Neuronal stem cell (in vitro differentiated cells): Measurements from ENCODE around the gene CCR6.

ENCODE experiments used
- DNase-seq: peaks from one replicate; pipeline ENCODE4 v3.0.0-alpha.2; 2013; ENCODE audit warnings: low spot score
- H2AFZ ChIP-seq: one replicate; pipeline ENCODE4 v1.6.1; 2013; ENCODE audit warnings: mild to moderate bottlenecking, low read length, inconsistent platforms
- H2AK5ac ChIP-seq: 2 replicates; pipeline ENCODE4 v1.6.1; 2013; ENCODE audit warnings: low read depth, mild to moderate bottlenecking, inconsistent platforms, low read length, moderate library complexity, mixed read lengths
- H2BK120ac ChIP-seq: 2 replicates; pipeline ENCODE4 v1.6.1; 2013; ENCODE audit warnings: low read depth, mild to moderate bottlenecking, inconsistent platforms, low read length, moderate library complexity, mixed read lengths
- H2BK12ac ChIP-seq: one replicate; pipeline ENCODE4 v1.6.1; 2013; ENCODE audit warnings: low read length, inconsistent platforms
- H2BK15ac ChIP-seq: 2 replicates; pipeline ENCODE4 v1.6.1; 2013; ENCODE audit warnings: mild to moderate bottlenecking, low read length, inconsistent platforms, mixed read lengths
- H2BK5ac ChIP-seq: one replicate; pipeline ENCODE4 v1.6.1; 2013; ENCODE audit warnings: inconsistent platforms, mild to moderate bottlenecking, low read length, moderate library complexity
- H3K14ac ChIP-seq: one replicate; pipeline ENCODE4 v1.6.1; 2013; ENCODE audit warnings: low read length, inconsistent platforms
- H3K18ac ChIP-seq: 2 replicates; pipeline ENCODE4 v1.6.1; 2013; ENCODE audit warnings: low read length, inconsistent platforms
- H3K23ac ChIP-seq: 2 replicates; pipeline ENCODE4 v1.6.1; 2013; ENCODE audit warnings: low read depth, mild to moderate bottlenecking, mixed read lengths, low read length, inconsistent platforms; ENCODE audit not compliant: poor library complexity
- H3K27ac ChIP-seq: replicated peaks from 3 replicates; pipeline ENCODE4 v1.5.1; 2013; ENCODE audit warnings: low read length, inconsistent platforms
- H3K27me3 ChIP-seq, 3 experiments: 2 replicates each; pipeline ENCODE4 v1.6.1; 2013; ENCODE audit warnings: low read length in 3 of 3, mild to moderate bottlenecking in 2 of 3, inconsistent platforms in 1 of 3, low read depth in 1 of 3, mixed read lengths in 1 of 3, moderate library complexity in 1 of 3; ENCODE audit not compliant: control insufficient read depth in 3 of 3, insufficient read depth in 3 of 3
- H3K36me3 ChIP-seq, 2 donors: replicated peaks in 1 of 2; 2 replicates each; pipeline ENCODE4 v1.6.1; 2013; ENCODE audit warnings: low read length in 2 of 2; ENCODE audit not compliant: control insufficient read depth in 2 of 2, insufficient read depth in 2 of 2
- H3K4ac ChIP-seq: 2 replicates; pipeline ENCODE4 v1.6.1; 2013; ENCODE audit warnings: inconsistent platforms, mild to moderate bottlenecking, low read length, moderate library complexity
- H3K4me1 ChIP-seq, 2 donors: 1 replicate in 1 of 2; 2 replicates in 1 of 2; pipeline ENCODE4 v1.6.1; 2013; ENCODE audit warnings: low read length in 2 of 2, low read depth in 1 of 2; ENCODE audit not compliant: control insufficient read depth in 2 of 2, insufficient read depth in 1 of 2
- H3K4me2 ChIP-seq: one replicate; pipeline ENCODE4 v1.6.1; 2013; ENCODE audit warnings: mild to moderate bottlenecking, low read length, inconsistent platforms; ENCODE audit not compliant: insufficient read depth, poor library complexity, severe bottlenecking
- H3K4me3 ChIP-seq, 2 donors: 2 replicates each; pipeline ENCODE4 v1.5.1; 2013; ENCODE audit warnings: low read length in 2 of 2, mild to moderate bottlenecking in 2 of 2, inconsistent platforms in 1 of 2, moderate library complexity in 1 of 2
- H3K79me1 ChIP-seq: one replicate; pipeline ENCODE4 v1.6.1; 2013; ENCODE audit warnings: low read depth, mild to moderate bottlenecking, inconsistent platforms, low read length, moderate library complexity
- H3K9ac ChIP-seq: one replicate; pipeline ENCODE4 v1.6.1; 2013; ENCODE audit warnings: mild to moderate bottlenecking, low read depth, low read length, inconsistent platforms; ENCODE audit not compliant: poor library complexity
- H3K9me3 ChIP-seq, 2 donors: replicated peaks in 1 of 2; 2 replicates each; pipeline versions ENCODE3 to v1.6.1; 2013; ENCODE audit warnings: low read length in 2 of 2, mild to moderate bottlenecking in 2 of 2, inconsistent platforms in 1 of 2, low read depth in 1 of 2, mixed read lengths in 1 of 2, moderate library complexity in 1 of 2; ENCODE audit not compliant: control insufficient read depth in 2 of 2, insufficient read depth in 1 of 2
- H4K8ac ChIP-seq: one replicate; pipeline ENCODE4 v1.6.1; 2013; ENCODE audit warnings: low read depth, mild to moderate bottlenecking, inconsistent platforms, low read length, moderate library complexity
- H4K91ac ChIP-seq: one replicate; pipeline ENCODE4 v1.6.1; 2013; ENCODE audit warnings: low read length, low read depth, mild to moderate bottlenecking, inconsistent platforms; ENCODE audit not compliant: poor library complexity
- WGBS, 2 donors: extraction: QIAGEN DNeasy Blood & Tissue Kit; methylation state at CpG; one replicate each; pipeline ENCODE4 v1.1.7; 2013; ENCODE audit warnings: missing lambda C conversion rate in 2 of 2, mixed read lengths in 1 of 2; ENCODE audit not compliant: insufficient read length in 2 of 2, insufficient replicate concordance in 1 of 2; ENCODE audit errors: extremely low coverage in 2 of 2; 5-methylcytosine and 5-hydroxymethylcytosine counted together

The CCR6 gene

GRCh38 chr6:167095888-167096287, 27.0 kb upstream of the CCR6 start:
- H3K79me1 ChIP-seq = no peaks in the 10 kb centered on the region
- peaks cover 10 to 15% of the 10 kb centered on the region in 2 donors for H3K4me1 ChIP-seq
- H4K91ac ChIP-seq = no peak overlapping the region
- peak overlapping the region; percentile 54 for H2AK5ac ChIP-seq
- no peak overlapping the region for H2AFZ ChIP-seq
- peak overlapping the region; percentile 58 for H2BK12ac ChIP-seq
- no peak overlapping the region for H3K27ac ChIP-seq
- no peak overlapping the region for H2BK5ac ChIP-seq
- no peak overlapping the region for H3K23ac ChIP-seq
- no peaks in the 10 kb centered on the region for H3K27me3 ChIP-seq
- H3K36me3 ChIP-seq = no peaks in the 10 kb centered on the region
- no peak overlapping the region for H4K8ac ChIP-seq
- no peak overlapping the region for H3K9ac ChIP-seq
- peaks cover 3 to 9% of the 10 kb centered on the region in 2 donors for H3K9me3 ChIP-seq
- peak overlapping the region; percentile 39 for H3K18ac ChIP-seq
- no peak overlapping the region for H2BK15ac ChIP-seq
- no peak overlapping the region for H2BK120ac ChIP-seq
- H3K4me3 ChIP-seq = peak overlapping the region in 1 of 2 donors; percentile 9
- DNase-seq = no peak
- no peak overlapping the region for H3K4me2 ChIP-seq
- WGBS, 2 donors = no CpG with 5 or more reads among the region's 2 CpGs
- no peak overlapping the region for H3K4ac ChIP-seq
- no peak overlapping the region for H3K14ac ChIP-seq

- Histone ChIP-seq H3K4me2 (no peak overlapping the region), H3K79me1 (no peaks in the 10 kb centered on the region), H3K36me3 (no peaks in the 10 kb centered on the region), H2BK120ac (no peak overlapping the region), H3K9me3 (peaks cover 3 to 9% of the 10 kb centered on the region in 2 donors), H3K9ac (no peak overlapping the region), H3K18ac (no peak overlapping the region), H4K8ac (no peak overlapping the region), H2BK12ac (no peak overlapping the region), H3K4me3 (no peak overlapping the region), H3K23ac (no peak overlapping the region), H3K4ac (no peak overlapping the region), H3K14ac (no peak overlapping the region), H2BK15ac (no peak overlapping the region), H2AK5ac (no peak overlapping the region), H3K4me1 (peaks cover 10 to 13% of the 10 kb centered on the region in 2 donors), H2AFZ (no peak overlapping the region), H3K27me3 (no peaks in the 10 kb centered on the region), H2BK5ac (no peak overlapping the region), H4K91ac (no peak overlapping the region), H3K27ac (no peak overlapping the region)
- no CpG with 5 or more reads among the region's 7 CpGs for WGBS, 2 donors
- DNase-seq = no peak
These were observed 25.9 kb upstream of the CCR6 start for GRCh38 chr6:167096991-167097390.

GRCh38 chr6:167097770-167098169, 25.1 kb upstream of the CCR6 start:
- no peak for DNase-seq
- Histone ChIP-seq H2BK12ac (no peak overlapping the region), H3K27me3 (no peaks in the 10 kb centered on the region), H3K18ac (peak overlapping the region; percentile 54), H4K8ac (no peak overlapping the region), H3K23ac (no peak overlapping the region), H3K9me3 (peaks cover 3 to 9% of the 10 kb centered on the region in 2 donors), H2BK5ac (no peak overlapping the region), H3K4me1 (peaks cover 10 to 13% of the 10 kb centered on the region in 2 donors), H3K14ac (no peak overlapping the region), H3K4me2 (no peak overlapping the region), H2AK5ac (no peak overlapping the region), H4K91ac (no peak overlapping the region), H3K27ac (no peak overlapping the region), H3K9ac (no peak overlapping the region), H2AFZ (no peak overlapping the region), H3K4me3 (no peak overlapping the region), H3K79me1 (no peaks in the 10 kb centered on the region), H3K36me3 (no peaks in the 10 kb centered on the region), H2BK15ac (no peak overlapping the region), H2BK120ac (no peak overlapping the region), H3K4ac (no peak overlapping the region)
- no CpG with 5 or more reads among the region's 23 CpGs for WGBS, 2 donors

- no peaks in the 10 kb centered on the region for H3K79me1 ChIP-seq
- H3K9me3 ChIP-seq = peaks cover 2 to 4% of the 10 kb centered on the region in 2 donors
- H2BK15ac ChIP-seq = no peak overlapping the region
- no peak for DNase-seq
- H4K91ac ChIP-seq = no peak overlapping the region
- H3K14ac ChIP-seq = no peak overlapping the region
- H3K23ac ChIP-seq = no peak overlapping the region
- H3K9ac ChIP-seq = no peak overlapping the region
- H3K27ac ChIP-seq = no peak overlapping the region
- H3K27me3 ChIP-seq = no peaks in the 10 kb centered on the region
- WGBS, 2 donors = no CpG with 5 or more reads among the region's 4 CpGs
- H2BK5ac ChIP-seq = no peak overlapping the region
- H3K36me3 ChIP-seq = no peaks in the 10 kb centered on the region
- H2AK5ac ChIP-seq = no peak overlapping the region
- no peak overlapping the region for H3K4ac ChIP-seq
- no peak overlapping the region for H2BK120ac ChIP-seq
- no peak overlapping the region for H4K8ac ChIP-seq
- peak overlapping the region; percentile 20 for H3K18ac ChIP-seq
- H3K4me1 ChIP-seq = peaks cover 10 to 13% of the 10 kb centered on the region in 2 donors
- H2AFZ ChIP-seq = no peak overlapping the region
- H3K4me2 ChIP-seq = no peak overlapping the region
- H2BK12ac ChIP-seq = no peak overlapping the region
- no peak overlapping the region for H3K4me3 ChIP-seq
These were observed 24.1 kb upstream of the CCR6 start for GRCh38 chr6:167098825-167099225.
